GM12878 (cell line): ENCODE data around the gene FTCDNL1.

Source experiments
- CEBPB ChIP-seq, 2 experiments: fragments of 150-350 bp in 1 of 2; IDR thresholded peaks; 2 replicates each; pipeline ENCODE4 v1.6.1; 2012 to 2014; ENCODE audit warnings: low read depth in 2 of 2, low read length in 2 of 2, borderline replicate concordance in 1 of 2, inconsistent platforms in 1 of 2
- CTCF ChIP-seq, 3 experiments: IDR thresholded peaks in 2 of 3; conservative IDR thresholded peaks in 1 of 3; 2 replicates each; pipeline ENCODE4 v1.5.1; 2011; ENCODE audit warnings: low read depth in 3 of 3, low read length in 3 of 3, mild to moderate bottlenecking in 3 of 3, control low read depth in 2 of 3, moderate library complexity in 2 of 3, inconsistent platforms in 1 of 3, mixed read lengths in 1 of 3; ENCODE audit not compliant: control insufficient read depth in 2 of 3, insufficient read depth in 1 of 3; ENCODE audit errors: extremely low read depth in 1 of 3
- GABPA ChIP-seq: IDR thresholded peaks from 2 replicates; pipeline ENCODE4 v1.6.1; 2014; ENCODE audit warnings: antibody characterized with exemption, low read depth, mild to moderate bottlenecking, inconsistent platforms
- MLLT1 ChIP-seq: fragments of 450-650 bp; IDR thresholded peaks from 2 replicates; pipeline ENCODE4 v1.6.1; 2016; ENCODE audit warnings: mild to moderate bottlenecking
- MYC ChIP-seq: IDR thresholded peaks from 2 replicates; pipeline ENCODE4 v1.6.1; 2011; ENCODE audit warnings: mild to moderate bottlenecking, low read length, moderate library complexity, inconsistent platforms; ENCODE audit not compliant: insufficient read depth, insufficient replicate concordance, insufficient read length, severe bottlenecking
- REST ChIP-seq: IDR thresholded peaks from 2 replicates; pipeline ENCODE4 v1.6.1; 2012; ENCODE audit warnings: mild to moderate bottlenecking, low read depth, low read length
- ZSCAN29 ChIP-seq: fragments of 450-650 bp; IDR thresholded peaks from 2 replicates; pipeline ENCODE4 v1.6.1; 2017; ENCODE audit warnings: mild to moderate bottlenecking, moderate library complexity
- TF ChIP-seq, protein P1 (sequence below): IDR thresholded peaks from 2 replicates; pipeline ENCODE4 v1.6.1; 2011; ENCODE audit warnings: borderline replicate concordance, low read depth, mild to moderate bottlenecking, moderate library complexity, low read length; ENCODE audit not compliant: insufficient read depth, poor library complexity, severe bottlenecking

DNA sequence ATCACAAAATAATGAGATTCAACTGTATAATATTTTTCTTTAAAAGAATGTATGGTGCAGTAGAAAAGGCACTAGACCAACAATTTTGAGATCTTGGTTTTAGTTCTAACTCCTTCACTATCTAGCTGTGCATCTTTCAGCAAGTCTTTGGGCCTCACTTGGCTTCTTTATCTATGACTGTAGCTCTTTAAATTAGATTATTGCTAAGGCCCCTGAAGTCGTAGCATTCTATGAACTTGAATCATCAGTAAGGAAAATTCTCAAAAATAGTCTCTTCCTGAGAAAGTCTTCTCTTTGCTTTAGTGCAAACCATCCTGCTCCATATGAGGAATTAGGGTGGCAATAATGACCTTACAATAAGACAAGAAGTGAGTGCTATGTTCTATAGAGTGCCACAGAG is 140.4 kb downstream of the FTCDNL1 start:
- TF ChIP-seq, protein P1, sequence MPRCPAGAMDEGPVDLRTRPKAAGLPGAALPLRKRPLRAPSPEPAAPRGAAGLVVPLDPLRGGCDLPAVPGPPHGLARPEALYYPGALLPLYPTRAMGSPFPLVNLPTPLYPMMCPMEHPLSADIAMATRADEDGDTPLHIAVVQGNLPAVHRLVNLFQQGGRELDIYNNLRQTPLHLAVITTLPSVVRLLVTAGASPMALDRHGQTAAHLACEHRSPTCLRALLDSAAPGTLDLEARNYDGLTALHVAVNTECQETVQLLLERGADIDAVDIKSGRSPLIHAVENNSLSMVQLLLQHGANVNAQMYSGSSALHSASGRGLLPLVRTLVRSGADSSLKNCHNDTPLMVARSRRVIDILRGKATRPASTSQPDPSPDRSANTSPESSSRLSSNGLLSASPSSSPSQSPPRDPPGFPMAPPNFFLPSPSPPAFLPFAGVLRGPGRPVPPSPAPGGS: no peak
- no peak for TF ChIP-seq ZSCAN29
- no peak for TF ChIP-seq GABPA
- no peak for TF ChIP-seq REST
- TF ChIP-seq MLLT1: no peak
- no peak for TF ChIP-seq CTCF (IDR thresholded peaks at IDR 0.05 in 2 of 3, conservative IDR thresholded peaks at IDR 0.05 in 1 of 3; ENCODE audit: control insufficient read depth in 2 of 3, extremely low read depth in 1 of 3, insufficient read depth in 1 of 3, low read depth in 3 of 3, low read length in 3 of 3)
- no peak for TF ChIP-seq MYC
- no peak for TF ChIP-seq CEBPB (IDR thresholded peaks at IDR 0.05; ENCODE audit: borderline replicate concordance in 1 of 2, low read depth in 2 of 2, low read length in 2 of 2)
